Activated CD8-positive, alpha-beta memory T cell treated with anti-CD3 and anti-CD28 coated beads for 36 hours (primary cell): Measurements from ENCODE around the gene COL27A1. TPM values are rescaled to one million over a fixed set of nuclear protein-coding genes. Genes with fewer than 3 reads are reported as not detected.

ENCODE experiments used
- CTCF ChIA-PET: fragments of 350-600 bp; sonication (Branson Sonifier 250); formaldehyde crosslinking; loops from one replicate; lab custom pipeline; 2021; ENCODE audit warnings: antibody characterized with exemption; lab: Charles Lee
- POLR2A ChIA-PET: fragments of 350-600 bp; sonication (Branson Sonifier 250); formaldehyde crosslinking; loops from one replicate; lab custom pipeline; 2021; ENCODE audit warnings: antibody characterized with exemption; lab: Charles Lee
- total RNA-seq, 2 experiments: library from RNA; stranded (reverse); gene quantifications; one replicate each; pipeline ENCODE4 v1.2.3, GENCODE V29; 2021

The COL27A1 gene
- total RNA-seq, 2 experiments from 2014 or later, result 2.9 to 3.2 TPM

GRCh38 chr9:114140401-114140800 lies 14.9 kb upstream of the COL27A1 start:
- ChIA-PET CTCF (interaction anchor here (0.7 kb wide), 1 partner anchor 9 kb away, joined by 3 read pairs; no protein-coding TSS in a partner anchor), POLR2A (no interaction called here)

GRCh38 chr9:114140850-114141249 lies 14.5 kb upstream of the COL27A1 start:
- ChIA-PET POLR2A (no interaction called here), CTCF (interaction anchor here (0.7 kb wide), 1 partner anchor 8 kb away, joined by 3 read pairs; no protein-coding TSS in a partner anchor)

- CTCF ChIA-PET, result interaction anchor here (1.1 to 1.2 kb wide), 2 partner anchors 40 to 59 kb away, joined by 3 read pairs; no protein-coding TSS in a partner anchor
- POLR2A ChIA-PET, result no interaction called here
Observed at GRCh38 chr9:114141553-114142402, 13.6 kb upstream of the COL27A1 start.

- ChIA-PET CTCF (interaction anchor here (1.7 kb wide), 1 partner anchor 35 kb away, joined by 4 read pairs; no protein-coding TSS in a partner anchor), POLR2A (no interaction called here)
Observed at GRCh38 chr9:114143234-114143633, 12.1 kb upstream of the COL27A1 start.

GRCh38 chr9:114146735-114147134 lies 8.6 kb upstream of the COL27A1 start:
- ChIA-PET CTCF (interaction anchor here (1.3 kb wide), 1 partner anchor 8 kb away, joined by 4 read pairs; the partner anchor contains the start of gene COL27A1), POLR2A (no interaction called here)

- CTCF ChIA-PET, result interaction anchor here (1.6 kb wide), 1 partner anchor 9 kb away, joined by 3 read pairs; no protein-coding TSS in a partner anchor
- POLR2A ChIA-PET, result no interaction called here
Observed at GRCh38 chr9:114149181-114149580, 6.2 kb upstream of the COL27A1 start.

GRCh38 chr9:114149765-114150340 lies 5.5 kb upstream of the COL27A1 start:
- CTCF ChIA-PET, result interaction anchor here (1.6 kb wide), 1 partner anchor 9 kb away, joined by 3 read pairs; no protein-coding TSS in a partner anchor
- POLR2A ChIA-PET, result no interaction called here

GRCh38 chr9:114150608-114151007 lies 4.7 kb upstream of the COL27A1 start:
- POLR2A ChIA-PET, result no interaction called here
- CTCF ChIA-PET, result no interaction called here

- POLR2A ChIA-PET, result no interaction called here
- CTCF ChIA-PET, result no interaction called here
Observed at GRCh38 chr9:114151426-114151956, 3.8 kb upstream of the COL27A1 start.

GRCh38 chr9:114153761-114154599 lies 1.4 kb upstream of the COL27A1 start:
- CTCF ChIA-PET, result interaction anchor here (1.5 to 2.3 kb wide), 3 partner anchors 46 to 137 kb away, joined by 3 to 13 read pairs (median 8); no protein-coding TSS in a partner anchor
- POLR2A ChIA-PET, result no interaction called here

GRCh38 chr9:114154600-114155102 lies 686 bp upstream of the COL27A1 start:
- ChIA-PET CTCF (interaction anchor here (0.8 to 2.3 kb wide), 10 partner anchors 8 to 308 kb away, joined by 3 to 13 read pairs (median 3); no protein-coding TSS in a partner anchor), POLR2A (no interaction called here)

- POLR2A ChIA-PET, result no interaction called here
- CTCF ChIA-PET, result interaction anchor here (1.1 to 2.3 kb wide), 6 partner anchors 74 to 306 kb away, joined by 3 to 9 read pairs (median 3); no protein-coding TSS in a partner anchor
Observed at GRCh38 chr9:114155995-114156656, 789 bp downstream of the COL27A1 start.

GRCh38 chr9:114156657-114157421 lies 1.5 kb downstream of the COL27A1 start:
- ChIA-PET POLR2A (no interaction called here), CTCF (interaction anchor here (2.3 kb wide), 1 partner anchor 134 kb away, joined by 9 read pairs; no protein-coding TSS in a partner anchor)

GRCh38 chr9:114157516-114158176 lies 2.3 kb downstream of the COL27A1 start:
- ChIA-PET CTCF (interaction anchor here (1.1 to 2.3 kb wide), 2 partner anchors 133 to 232 kb away, joined by 3 to 9 read pairs; no protein-coding TSS in a partner anchor), POLR2A (no interaction called here)

GRCh38 chr9:114158482-114159130 lies 3.3 kb downstream of the COL27A1 start:
- POLR2A ChIA-PET, result no interaction called here
- CTCF ChIA-PET, result interaction anchor here (0.6 to 2.3 kb wide), 4 partner anchors 50 to 231 kb away, joined by 3 to 9 read pairs (median 3); no protein-coding TSS in a partner anchor

- ChIA-PET CTCF (interaction anchor here (0.6 to 1.6 kb wide), 3 partner anchors 52 to 139 kb away, joined by 3 to 5 read pairs (median 3); no protein-coding TSS in a partner anchor), POLR2A (no interaction called here)
Observed at GRCh38 chr9:114159691-114160090, 4.4 kb downstream of the COL27A1 start.
